Endothelial cell of umbilical vein (primary cell): ENCODE results near the gene MS4A2. TPM values are rescaled to one million over a fixed set of nuclear protein-coding genes. Genes with fewer than 3 reads are reported as not detected.

ENCODE experiments used
- BruUV-seq: library from RNA; stranded (reverse); fragments of 400-500 nt; replicated peaks from 2 replicates; lab custom pipeline; 2021; lab: Mats Ljungman, UMichigan
- CTCF ChIA-PET: fragments of 300-600, 350-600 bp; sonication (Branson Sonifier 250); formaldehyde crosslinking; loops from one replicate; lab custom pipeline; 2021; ENCODE audit warnings: antibody characterized with exemption, inconsistent platforms; lab: Charles Lee
- POLR2A ChIA-PET: fragments of 300-600, 350-600 bp; sonication (Branson Sonifier 250); formaldehyde crosslinking; loops from one replicate; lab custom pipeline; 2021; ENCODE audit warnings: antibody characterized with exemption, inconsistent platforms; lab: Charles Lee
- DNase-seq: peaks from one replicate; pipeline ENCODE4 v3.0.0-alpha.2; 2011; ENCODE audit warnings: low read depth, low spot score
- FAIRE-seq: peaks from 2 replicates; lab custom pipeline; 2011; peaks lifted over from hg19 to GRCh38; lab: Jason Lieb, UNC
- H2AFZ ChIP-seq: 2 replicates; pipeline ENCODE4 v1.6.0; 2012; ENCODE audit warnings: low read depth, low read length, control low read depth, inconsistent platforms
- H3K27ac ChIP-seq: 2 replicates; pipeline ENCODE4 v1.5.1; 2011; ENCODE audit warnings: low read depth, mild to moderate bottlenecking, control low read depth, low read length, moderate library complexity; ENCODE audit not compliant: insufficient read depth
- H3K27me3 ChIP-seq, 2 experiments: 2 replicates each; pipeline versions ENCODE4 v1.6.0 to v1.6.1; 2011; ENCODE audit warnings: low read length in 2 of 2, mixed read lengths in 1 of 2; ENCODE audit not compliant: control insufficient read depth in 2 of 2, insufficient read depth in 2 of 2
- H3K36me3 ChIP-seq, 2 experiments: 2 replicates in 1 of 2; 3 replicates in 1 of 2; pipeline ENCODE4 v1.5.1; 2011; ENCODE audit warnings: low read length in 2 of 2, mild to moderate bottlenecking in 1 of 2, moderate library complexity in 1 of 2; ENCODE audit not compliant: control insufficient read depth in 2 of 2, insufficient read depth in 2 of 2; ENCODE audit errors: extremely low read depth in 1 of 2
- H3K4me1 ChIP-seq: 3 replicates; pipeline ENCODE4 v1.5.1; 2011; ENCODE audit warnings: mild to moderate bottlenecking, low read length; ENCODE audit not compliant: control insufficient read depth, insufficient read depth; ENCODE audit errors: extremely low read depth
- H3K4me2 ChIP-seq: 2 replicates; pipeline ENCODE4 v1.6.1; 2011; ENCODE audit warnings: low read length, control low read depth, mixed read lengths; ENCODE audit not compliant: insufficient read depth
- H3K4me3 ChIP-seq, 3 experiments: fragments of 200-600 bp in 1 of 3; sonication (generic), shearing (Covaris generic) in 1 of 3; replicated peaks in 1 of 3; 2 replicates each; pipeline ENCODE4 v1.5.1; 2011 to 2016; ENCODE audit warnings: control low read depth in 3 of 3, low read length in 3 of 3, mild to moderate bottlenecking in 2 of 3, inconsistent platforms in 1 of 3, low read depth in 1 of 3, moderate library complexity in 1 of 3; ENCODE audit not compliant: insufficient read depth in 1 of 3
- H3K79me2 ChIP-seq: 2 replicates; pipeline ENCODE4 v1.6.0; 2012; ENCODE audit warnings: low read length, inconsistent platforms; ENCODE audit not compliant: control insufficient read depth, insufficient read depth
- H3K9ac ChIP-seq: replicated peaks from 2 replicates; pipeline ENCODE3; 2011; ENCODE audit warnings: low read length, control low read depth; ENCODE audit not compliant: insufficient read depth; ENCODE audit errors: extremely low read depth
- H3K9me1 ChIP-seq: replicated peaks from 3 replicates; pipeline ENCODE4 v1.6.0; 2011; ENCODE audit warnings: mild to moderate bottlenecking, low read length; ENCODE audit not compliant: control insufficient read depth, insufficient read depth; ENCODE audit errors: extremely low read depth
- H3K9me3 ChIP-seq: replicated peaks from 2 replicates; pipeline ENCODE4 v1.5.1; 2012; ENCODE audit warnings: low read length, inconsistent platforms; ENCODE audit not compliant: control insufficient read depth, insufficient read depth
- H4K20me1 ChIP-seq: replicated peaks from 2 replicates; pipeline ENCODE3; 2011; ENCODE audit warnings: mild to moderate bottlenecking, low read length; ENCODE audit not compliant: control insufficient read depth, insufficient read depth; ENCODE audit errors: extremely low read depth
- CTCF ChIP-seq, 2 donors: IDR thresholded peaks; 1 replicate in 1 of 2; 2 replicates in 1 of 2; pipeline ENCODE4 v1.5.1; 2011; ENCODE audit warnings: low read length in 2 of 2, mild to moderate bottlenecking in 2 of 2, moderate library complexity in 2 of 2, control low read depth in 1 of 2, inconsistent platforms in 1 of 2, low read depth in 1 of 2; ENCODE audit not compliant: insufficient read depth in 1 of 2; ENCODE audit errors: extremely low read depth in 1 of 2
- EZH2 ChIP-seq: IDR thresholded peaks from 2 replicates; pipeline ENCODE4 v1.6.1; 2012; ENCODE audit warnings: borderline replicate concordance, low read depth, mild to moderate bottlenecking, moderate library complexity, low read length, inconsistent platforms; ENCODE audit not compliant: severe bottlenecking
- FOS ChIP-seq: IDR thresholded peaks from 2 replicates; pipeline ENCODE4 v1.6.1; 2011; ENCODE audit warnings: mild to moderate bottlenecking, low read length, moderate library complexity, borderline replicate concordance; ENCODE audit not compliant: insufficient read depth
- GATA2 ChIP-seq: IDR thresholded peaks from 2 replicates; pipeline ENCODE4 v1.7.0; 2011; ENCODE audit warnings: low read depth, mild to moderate bottlenecking, moderate library complexity, mixed read lengths, low read length; ENCODE audit not compliant: insufficient read length, insufficient read depth
- JUN ChIP-seq: IDR thresholded peaks from 2 replicates; pipeline ENCODE4 v1.6.1; 2011; ENCODE audit warnings: borderline replicate concordance, low read depth; ENCODE audit not compliant: insufficient read length, insufficient read depth
- MAX ChIP-seq: IDR thresholded peaks from 2 replicates; pipeline ENCODE4 v1.6.1; 2011; ENCODE audit not compliant: insufficient read depth, insufficient read length
- MYC ChIP-seq: IDR thresholded peaks from one replicate; pipeline ENCODE4 v1.6.1; 2011; ENCODE audit warnings: mild to moderate bottlenecking, low read depth, low read length
- POLR2AphosphoS5 ChIP-seq: IDR thresholded peaks from 2 replicates; pipeline ENCODE4 v1.6.1; 2012; ENCODE audit warnings: low read depth, mild to moderate bottlenecking, control low read depth, low read length, moderate library complexity; ENCODE audit not compliant: insufficient read depth
- dilution Hi-C: fragments of 300-500 bp; cut with MboI; formaldehyde crosslinking; loops from one replicate; pipeline ENCODE4 v1.15.0; 2019; ENCODE audit warnings: low sequenced_read_pairs; ENCODE audit not compliant: extremely low pct_ligation_motif_present
- intact Hi-C: fragments of 100-400 bp; cut with micrococcal nuclease; formaldehyde crosslinking; loops from one replicate; pipeline ENCODE4 v1.10.0; 2022
- polyA plus RNA-seq, 4 experiments: library from polyadenylated mRNA; depleted of rRNA in 3 of 4; stranded (reverse) in 3 of 4; unstranded in 1 of 4; fragments of >200 nt; gene quantifications; 2 replicates each; pipeline versions ENCODE4 v1.2.1 to v1.2.3, GENCODE V29; 2011 to 2012; ENCODE audit warnings: missing spikeins in 1 of 4
- total RNA-seq: library from RNA; stranded (reverse); gene quantifications from 2 replicates; pipeline ENCODE4 v1.2.3, GENCODE V29; 2021

MS4A2 gene
- total and polyA plus RNA-seq, 2 donors (not counting 3 experiments of a cell fraction or from before 2014, with no cell fraction given) = not detected

- no peaks in the 10 kb centered on the region for H3K36me3 ChIP-seq
- FAIRE-seq (peak; percentile 89), DNase-seq (peak; percentile 86)
- TF ChIP-seq CTCF (IDR thresholded peaks at IDR 0.05; ENCODE audit: extremely low read depth in 1 of 2, insufficient read depth in 1 of 2, low read depth in 1 of 2, low read length in 2 of 2) (peak; percentile 24 to 44), EZH2 (no peak), MAX (no peak), GATA2 (no peak), FOS (no peak), MYC (no peak), JUN (no peak), POLR2AphosphoS5 (no peak)
- H4K20me1 ChIP-seq = no peaks in the 10 kb centered on the region
- ChIA-PET CTCF (interaction anchor here (0.8 to 1.1 kb wide), 4 partner anchors 25 to 308 kb away, joined by 3 read pairs; no protein-coding TSS in a partner anchor), POLR2A (no interaction called here)
- intact Hi-C loops (loop anchor here (1.0 kb wide), 4 partner anchors 39 to 312 kb away; no protein-coding TSS in a partner anchor), dilution Hi-C loops (no loop called here)
- H3K4me2 ChIP-seq = no peak overlapping the region
- no peak overlapping the region for H2AFZ ChIP-seq
- H3K9me1 ChIP-seq = no peaks in the 10 kb centered on the region
- H3K4me1 ChIP-seq = peaks cover 12% of the 10 kb centered on the region
- no peak overlapping the region for H3K27ac ChIP-seq
- H3K79me2 ChIP-seq = no peaks in the 10 kb centered on the region
- no TSS peak for BruUV-seq
- no peaks in the 10 kb centered on the region for H3K27me3 ChIP-seq
- H3K9me3 ChIP-seq = no peaks in the 10 kb centered on the region
- H3K4me3 ChIP-seq = no peak overlapping the region
- no peak overlapping the region for H3K9ac ChIP-seq
Measured at GRCh38 chr11:60130496-60130895, 42.0 kb downstream of the MS4A2 start.
